ES-I3 (cell line): ENCODE results near the gene DMRTB1.

Experiments used
- H3K36me3 ChIP-seq: 2 replicates; pipeline ENCODE4 v1.6.1; 2013; ENCODE audit warnings: mild to moderate bottlenecking, low read length, control low read depth, moderate library complexity; ENCODE audit not compliant: insufficient read depth
- H3K4me1 ChIP-seq: 2 replicates; pipeline ENCODE4 v1.6.1; 2013; ENCODE audit warnings: mild to moderate bottlenecking, control low read depth, low read length; ENCODE audit not compliant: insufficient read depth
- H3K9ac ChIP-seq: 2 replicates; pipeline ENCODE4 v1.6.1; 2013; ENCODE audit warnings: low read depth, mild to moderate bottlenecking, low read length, moderate library complexity
- H3K9me3 ChIP-seq: 2 replicates; pipeline ENCODE4 v1.6.1; 2013; ENCODE audit warnings: mild to moderate bottlenecking, low read length, moderate library complexity; ENCODE audit not compliant: control insufficient read depth, insufficient read depth

The DMRTB1 gene

GRCh38 chr1:53463961-53464899 lies 5.0 kb downstream of the DMRTB1 start:
- H3K4me1 ChIP-seq = no peaks in the 10 kb centered on the region; the same call in 1 of the 2 replicates
- no peaks in the 10 kb centered on the region for H3K36me3 ChIP-seq
- no peak overlapping the region for H3K9ac ChIP-seq
- no peaks in the 10 kb centered on the region for H3K9me3 ChIP-seq

- no peaks in the 10 kb centered on the region; the same call in 1 of the 2 replicates for H3K4me1 ChIP-seq
- H3K9ac ChIP-seq = no peak overlapping the region
- no peaks in the 10 kb centered on the region for H3K36me3 ChIP-seq
- no peaks in the 10 kb centered on the region for H3K9me3 ChIP-seq
Measured at GRCh38 chr1:53465023-53465957, 6.1 kb downstream of the DMRTB1 start.

GRCh38 chr1:53467391-53467790 lies 8.2 kb downstream of the DMRTB1 start:
- no peaks in the 10 kb centered on the region for H3K36me3 ChIP-seq
- H3K9me3 ChIP-seq = no peaks in the 10 kb centered on the region
- no peak overlapping the region for H3K9ac ChIP-seq
- H3K4me1 ChIP-seq = no peaks in the 10 kb centered on the region; the same call in 1 of the 2 replicates

GRCh38 chr1:53468374-53468773 lies 9.2 kb downstream of the DMRTB1 start:
- Histone ChIP-seq H3K4me1 (no peaks in the 10 kb centered on the region; the same call in 1 of the 2 replicates), H3K9ac (no peak overlapping the region), H3K9me3 (no peaks in the 10 kb centered on the region), H3K36me3 (no peaks in the 10 kb centered on the region)

- no peaks in the 10 kb centered on the region; the same call in 1 of the 2 replicates for H3K4me1 ChIP-seq
- H3K36me3 ChIP-seq = no peaks in the 10 kb centered on the region
- no peak overlapping the region for H3K9ac ChIP-seq
- no peaks in the 10 kb centered on the region for H3K9me3 ChIP-seq
Measured at GRCh38 chr1:53469373-53469772, 10.2 kb downstream of the DMRTB1 start.

GRCh38 chr1:53470155-53470554 lies 11.0 kb downstream of the DMRTB1 start:
- Histone ChIP-seq H3K4me1 (no peaks in the 10 kb centered on the region; the same call in 1 of the 2 replicates), H3K36me3 (no peaks in the 10 kb centered on the region), H3K9me3 (no peaks in the 10 kb centered on the region), H3K9ac (no peak overlapping the region)

- no peak overlapping the region for H3K9ac ChIP-seq
- no peaks in the 10 kb centered on the region for H3K36me3 ChIP-seq
- no peaks in the 10 kb centered on the region; the same call in 1 of the 2 replicates for H3K4me1 ChIP-seq
- no peaks in the 10 kb centered on the region for H3K9me3 ChIP-seq
Measured at GRCh38 chr1:53470584-53470983, 11.4 kb downstream of the DMRTB1 start.

GRCh38 chr1:53471000-53471399 lies 11.8 kb downstream of the DMRTB1 start:
- H3K9me3 ChIP-seq = no peaks in the 10 kb centered on the region
- H3K4me1 ChIP-seq = no peaks in the 10 kb centered on the region; the same call in 1 of the 2 replicates
- H3K36me3 ChIP-seq = no peaks in the 10 kb centered on the region
- no peak overlapping the region for H3K9ac ChIP-seq

GRCh38 chr1:53473463-53473862 lies 14.3 kb downstream of the DMRTB1 start:
- no peak overlapping the region for H3K9ac ChIP-seq
- H3K9me3 ChIP-seq = no peaks in the 10 kb centered on the region
- no peaks in the 10 kb centered on the region; the same call in 1 of the 2 replicates for H3K4me1 ChIP-seq
- no peaks in the 10 kb centered on the region for H3K36me3 ChIP-seq

- Histone ChIP-seq H3K9ac (no peak overlapping the region), H3K36me3 (no peaks in the 10 kb centered on the region), H3K9me3 (no peaks in the 10 kb centered on the region), H3K4me1 (no peaks in the 10 kb centered on the region)
Measured at GRCh38 chr1:53475664-53476063, 16.5 kb downstream of the DMRTB1 start.

- Histone ChIP-seq H3K9ac (no peak overlapping the region), H3K36me3 (no peaks in the 10 kb centered on the region)
Measured at GRCh38 chr1:53476579-53476978, 17.4 kb downstream of the DMRTB1 start.

GRCh38 chr1:53477651-53478501 lies 18.7 kb downstream of the DMRTB1 start:
- Histone ChIP-seq H3K9ac (no peak overlapping the region), H3K4me1 (no peaks in the 10 kb centered on the region), H3K9me3 (no peaks in the 10 kb centered on the region), H3K36me3 (no peaks in the 10 kb centered on the region)

More at GRCh38 chr1:53476579-53476978, 17.4 kb downstream of the DMRTB1 start:
- Histone ChIP-seq H3K4me1 (no peaks in the 10 kb centered on the region), H3K9me3 (no peaks in the 10 kb centered on the region)

- Histone ChIP-seq H3K36me3 (no peaks in the 10 kb centered on the region), H3K4me1 (no peaks in the 10 kb centered on the region), H3K9me3 (no peaks in the 10 kb centered on the region), H3K9ac (no peak overlapping the region)
Measured at GRCh38 chr1:53478502-53478818, 19.3 kb downstream of the DMRTB1 start.

GRCh38 chr1:53480678-53481077 lies 21.5 kb downstream of the DMRTB1 start:
- no peaks in the 10 kb centered on the region for H3K9me3 ChIP-seq
- H3K9ac ChIP-seq = no peak overlapping the region
- H3K4me1 ChIP-seq = peaks cover 1% of the 10 kb centered on the region; the same call in 1 of the 2 replicates
- no peaks in the 10 kb centered on the region for H3K36me3 ChIP-seq
